H54 (cell line): ENCODE measurements around the gene MYG1.
"Not testable (repeated sequence)": the region's sequence is repeated elsewhere in the genome, so short reads cannot be mapped to it uniquely, and the experiment has no call there.

Experiments used
- DNase-seq: peaks from one replicate; pipeline ENCODE4 v3.0.0; 2011; ENCODE audit warnings: low spot score, mixed read lengths; ENCODE audit not compliant: insufficient read length
- FAIRE-seq: peaks from 3 replicates; lab custom pipeline; 2011; peaks lifted over from hg19 to GRCh38; lab: Jason Lieb, UNC
- POLR2A ChIP-seq: IDR thresholded peaks from 2 replicates; pipeline ENCODE4 v1.6.1; 2011; ENCODE audit warnings: low read depth, mild to moderate bottlenecking, low read length

MYG1 gene

GRCh38 chr12:53295891-53296219 is 3.6 kb upstream of the MYG1 start:
- no peak for TF ChIP-seq POLR2A
- FAIRE-seq = no peak
- no peak for DNase-seq

GRCh38 chr12:53297106-53297505 is 2.4 kb upstream of the MYG1 start:
- not testable (repeated sequence) for DNase-seq, FAIRE-seq

GRCh38 chr12:53298164-53298563 is 1.3 kb upstream of the MYG1 start:
- DNase-seq (no peak), FAIRE-seq (no peak)
- TF ChIP-seq POLR2A = no peak

GRCh38 chr12:53299101-53299453 is 418 bp upstream of the MYG1 start:
- no peak for FAIRE-seq
- TF ChIP-seq POLR2A = no peak
- DNase-seq = no peak

- DNase-seq (peak; percentile 40), FAIRE-seq (no peak)
- TF ChIP-seq POLR2A = no peak
These were observed 692 bp downstream of the MYG1 start for GRCh38 chr12:53300187-53300586.

- DNase-seq (no peak), FAIRE-seq (no peak)
- TF ChIP-seq POLR2A = no peak
These were observed 3.4 kb downstream of the MYG1 start for GRCh38 chr12:53302903-53303302.

GRCh38 chr12:53306826-53307225 is 7.3 kb downstream of the MYG1 start:
- FAIRE-seq (no peak), DNase-seq (no peak)
- no peak for TF ChIP-seq POLR2A

- TF ChIP-seq POLR2A = no peak
- FAIRE-seq = no peak
These were observed 8.8 kb downstream of the MYG1 start for GRCh38 chr12:53308276-53308675.

GRCh38 chr12:53313996-53314395 is 14.5 kb downstream of the MYG1 start:
- TF ChIP-seq POLR2A = no peak
- DNase-seq (no peak), FAIRE-seq (no peak)

More at GRCh38 chr12:53308276-53308675, 8.8 kb downstream of the MYG1 start:
- DNase-seq = no peak

GRCh38 chr12:53320352-53321195 is 21.1 kb downstream of the MYG1 start:
- no peak for TF ChIP-seq POLR2A
- FAIRE-seq (no peak), DNase-seq (no peak)

- FAIRE-seq = no peak
- no peak for DNase-seq
These were observed 24.8 kb downstream of the MYG1 start for GRCh38 chr12:53324113-53324778.

GRCh38 chr12:53324779-53325510 is 25.4 kb downstream of the MYG1 start:
- no peak for FAIRE-seq
- peak; percentile 95 for DNase-seq
- TF ChIP-seq POLR2A = peak; percentile 57

More at GRCh38 chr12:53324113-53324778, 24.8 kb downstream of the MYG1 start:
- no peak for TF ChIP-seq POLR2A

- DNase-seq (no peak), FAIRE-seq (no peak)
- no peak for TF ChIP-seq POLR2A
These were observed 26.1 kb downstream of the MYG1 start for GRCh38 chr12:53325511-53326061.

GRCh38 chr12:53326460-53327185 is 27.1 kb downstream of the MYG1 start:
- TF ChIP-seq POLR2A = no peak
- DNase-seq (no peak), FAIRE-seq (no peak)
